IPS-15b (cell line): ENCODE data around the gene KLHL22.
"Not testable (repeated sequence)": the region's sequence is repeated elsewhere in the genome, so short reads cannot be mapped to it uniquely, and the experiment has no call there.

ENCODE experiments used
- H3K27me3 ChIP-seq: one replicate; pipeline ENCODE4 v1.6.1; 2013; ENCODE audit warnings: low read length; ENCODE audit not compliant: control insufficient read depth, insufficient read depth
- H3K36me3 ChIP-seq: one replicate; pipeline ENCODE4 v1.6.1; 2013; ENCODE audit warnings: low read length; ENCODE audit not compliant: control insufficient read depth, insufficient read depth
- H3K4me1 ChIP-seq: one replicate; pipeline ENCODE4 v1.6.1; 2013; ENCODE audit warnings: mild to moderate bottlenecking, low read length; ENCODE audit not compliant: control insufficient read depth, insufficient read depth
- H3K4me3 ChIP-seq: one replicate; pipeline ENCODE4 v1.5.1; 2013; ENCODE audit warnings: low read depth, low read length
- H3K9ac ChIP-seq: one replicate; pipeline ENCODE4 v1.6.1; 2013; ENCODE audit warnings: low read depth, mild to moderate bottlenecking, low read length
- H3K9me3 ChIP-seq: one replicate; pipeline ENCODE4 v1.6.1; 2013; ENCODE audit warnings: mild to moderate bottlenecking, low read length; ENCODE audit not compliant: control insufficient read depth, insufficient read depth

KLHL22 gene

GRCh38 chr22:20490183-20490940 is 5.2 kb downstream of the KLHL22 start:
- H3K36me3 ChIP-seq, result no peaks in the 10 kb centered on the region
- H3K4me3 ChIP-seq, result no peak overlapping the region
- H3K4me1 ChIP-seq, result peaks cover 6% of the 10 kb centered on the region
- H3K27me3 ChIP-seq, result peaks cover 11% of the 10 kb centered on the region
- H3K9me3 ChIP-seq, result no peaks in the 10 kb centered on the region
- H3K9ac ChIP-seq, result no peak overlapping the region

- no peaks in the 10 kb centered on the region for H3K36me3 ChIP-seq
- no peak overlapping the region for H3K4me3 ChIP-seq
- H3K4me1 ChIP-seq, result peaks cover 6% of the 10 kb centered on the region
- H3K9ac ChIP-seq, result no peak overlapping the region
- H3K9me3 ChIP-seq, result no peaks in the 10 kb centered on the region
- H3K27me3 ChIP-seq, result peaks cover under 1% of the 10 kb centered on the region
These were observed 6.6 kb downstream of the KLHL22 start for GRCh38 chr22:20488946-20489345.

GRCh38 chr22:20487715-20488114 is 7.9 kb downstream of the KLHL22 start:
- Histone ChIP-seq H3K27me3 (no peaks in the 10 kb centered on the region), H3K4me3 (no peak overlapping the region), H3K36me3 (no peaks in the 10 kb centered on the region), H3K4me1 (peaks cover 6% of the 10 kb centered on the region), H3K9me3 (no peaks in the 10 kb centered on the region), H3K9ac (no peak overlapping the region)

- peaks cover 6% of the 10 kb centered on the region for H3K4me1 ChIP-seq
- no peak overlapping the region for H3K4me3 ChIP-seq
- H3K27me3 ChIP-seq, result no peaks in the 10 kb centered on the region
- no peaks in the 10 kb centered on the region for H3K9me3 ChIP-seq
- no peak overlapping the region for H3K9ac ChIP-seq
- H3K36me3 ChIP-seq, result no peaks in the 10 kb centered on the region
These were observed 9.4 kb downstream of the KLHL22 start for GRCh38 chr22:20486229-20486628.

GRCh38 chr22:20484948-20485683 is 10.5 kb downstream of the KLHL22 start:
- H3K4me1 ChIP-seq, result peaks cover 6% of the 10 kb centered on the region
- no peak overlapping the region for H3K4me3 ChIP-seq
- no peaks in the 10 kb centered on the region for H3K9me3 ChIP-seq
- no peak overlapping the region for H3K9ac ChIP-seq
- no peaks in the 10 kb centered on the region for H3K27me3 ChIP-seq
- no peaks in the 10 kb centered on the region for H3K36me3 ChIP-seq

- Histone ChIP-seq H3K4me3 (no peak overlapping the region), H3K36me3 (no peaks in the 10 kb centered on the region), H3K9me3 (no peaks in the 10 kb centered on the region), H3K4me1 (no peaks in the 10 kb centered on the region), H3K9ac (no peak overlapping the region), H3K27me3 (no peaks in the 10 kb centered on the region)
These were observed 11.8 kb downstream of the KLHL22 start for GRCh38 chr22:20483771-20484170.

- not testable (repeated sequence) for H3K4me3 ChIP-seq, H3K9me3 ChIP-seq, H3K9ac ChIP-seq, H3K4me1 ChIP-seq, H3K36me3 ChIP-seq, H3K27me3 ChIP-seq
These were observed 12.5 kb downstream of the KLHL22 start for GRCh38 chr22:20483143-20483506.

GRCh38 chr22:20479612-20480196 is 15.9 kb downstream of the KLHL22 start:
- Histone ChIP-seq H3K9me3 (no peaks in the 10 kb centered on the region), H3K36me3 (no peaks in the 10 kb centered on the region), H3K9ac (no peak overlapping the region), H3K4me3 (no peak overlapping the region), H3K4me1 (no peaks in the 10 kb centered on the region), H3K27me3 (no peaks in the 10 kb centered on the region)

GRCh38 chr22:20478059-20478458 is 17.5 kb downstream of the KLHL22 start:
- H3K27me3 ChIP-seq, H3K36me3 ChIP-seq, H3K9ac ChIP-seq, H3K4me1 ChIP-seq, H3K9me3 ChIP-seq, H3K4me3 ChIP-seq: not testable (repeated sequence)

- not testable (repeated sequence) for H3K4me3 ChIP-seq, H3K9ac ChIP-seq, H3K9me3 ChIP-seq, H3K36me3 ChIP-seq, H3K4me1 ChIP-seq, H3K27me3 ChIP-seq
These were observed 20.0 kb downstream of the KLHL22 start for GRCh38 chr22:20475569-20475968.

GRCh38 chr22:20475115-20475436 is 20.5 kb downstream of the KLHL22 start:
- Histone ChIP-seq H3K9me3 (no peaks in the 10 kb centered on the region), H3K27me3 (no peaks in the 10 kb centered on the region), H3K36me3 (peaks cover 3% of the 10 kb centered on the region), H3K4me3 (no peak overlapping the region), H3K4me1 (no peaks in the 10 kb centered on the region), H3K9ac (no peak overlapping the region)
